Left ventricle myocardium superior (tissue), 1 donor: ENCODE results near the gene ZHX3. TPM values are rescaled to one million over a fixed set of nuclear protein-coding genes. Genes with fewer than 3 reads are reported as not detected.

Experiments
- ATAC-seq: fragments of 200-7000 bp; cut with Tn5 transposase; one replicate; pipeline ENCODE4 v1.9.1; 2020; ENCODE audit warnings: mild to moderate bottlenecking, moderate library complexity
- DNase-seq: peaks from one replicate; pipeline ENCODE4 v3.0.0-alpha.2; 2020
- intact Hi-C: fragments of 100-400 bp; cut with micrococcal nuclease; formaldehyde crosslinking; loops from one replicate; pipeline ENCODE4 v1.11.0; 2022
- total RNA-seq: library from RNA; stranded (reverse); fragmentation: NEBNext Ultra II Directional; extraction: Animal tissue kit (Norgen Biotek cat#: 25700); gene quantifications from one replicate; pipeline ENCODE4 v1.2.1, GENCODE V29; 2021
- donor health status: DM: no; HTN: yes; CAD: no; lungs with severe emphysema.

The ZHX3 gene
- total RNA-seq, 1 donor from 2014 or later, result 37.8 TPM

DNA sequence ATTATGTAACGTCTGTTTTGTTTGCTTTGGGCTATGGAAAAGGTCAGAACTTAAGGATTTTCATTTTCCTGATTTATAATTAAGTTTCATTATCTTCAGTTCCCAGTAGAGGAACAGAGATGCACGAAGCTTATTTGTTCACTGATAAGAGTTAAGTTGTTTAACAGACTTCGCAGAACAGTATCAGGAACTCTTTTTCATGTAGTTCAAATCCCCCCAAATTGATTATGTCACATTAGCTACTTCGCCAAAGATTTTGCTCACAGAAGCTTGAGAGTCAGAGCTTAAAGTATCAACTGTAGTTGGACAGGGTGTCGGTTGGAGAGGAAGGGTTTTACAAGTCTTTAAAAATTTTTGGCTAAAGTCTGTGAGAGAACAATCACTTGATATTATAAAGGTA is 43.4 kb downstream of the ZHX3 start:
- DNase-seq, result no peak
- peak; percentile 15 for ATAC-seq
- intact Hi-C loops, result no loop called here

DNA sequence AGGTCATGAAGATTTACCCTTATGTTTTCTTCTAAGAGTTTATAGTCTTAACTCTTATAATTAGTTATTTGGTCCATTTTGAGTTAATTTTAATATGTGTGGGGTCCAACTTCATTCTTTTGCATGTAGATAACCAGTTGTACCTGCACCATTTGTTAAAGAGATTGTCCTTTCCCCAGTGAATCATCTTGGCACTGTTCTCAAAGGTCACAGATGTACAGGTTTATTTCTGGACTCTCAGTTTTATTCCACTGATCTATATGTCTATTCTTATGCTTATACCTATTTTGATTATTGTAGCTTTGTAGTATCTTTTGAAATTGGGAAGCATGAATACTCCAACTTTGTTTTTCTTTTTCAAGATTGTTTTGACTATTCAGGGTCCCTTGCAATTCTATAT is 44.1 kb downstream of the ZHX3 start:
- ATAC-seq (no peak), DNase-seq (no peak)
- intact Hi-C loops, result no loop called here

DNA sequence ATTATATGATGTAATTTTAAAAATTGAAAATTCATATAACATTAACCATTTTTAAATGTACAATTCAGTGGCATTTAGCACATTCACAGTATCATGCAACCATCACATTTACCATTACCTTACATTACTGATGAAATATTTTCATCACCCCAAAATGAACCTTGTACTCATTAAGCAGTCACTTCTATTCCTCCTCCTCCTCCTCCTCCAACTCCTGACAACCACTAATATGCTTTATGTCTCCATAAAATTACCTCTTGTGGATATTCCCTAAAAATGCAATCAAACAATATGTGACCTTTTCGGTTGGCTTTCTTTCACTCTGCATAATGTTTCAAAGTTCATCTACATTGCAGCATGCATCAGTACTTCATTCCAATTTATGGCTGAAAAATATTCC is 45.2 kb downstream of the ZHX3 start:
- DNase-seq, result no peak
- intact Hi-C loops, result no loop called here

DNA sequence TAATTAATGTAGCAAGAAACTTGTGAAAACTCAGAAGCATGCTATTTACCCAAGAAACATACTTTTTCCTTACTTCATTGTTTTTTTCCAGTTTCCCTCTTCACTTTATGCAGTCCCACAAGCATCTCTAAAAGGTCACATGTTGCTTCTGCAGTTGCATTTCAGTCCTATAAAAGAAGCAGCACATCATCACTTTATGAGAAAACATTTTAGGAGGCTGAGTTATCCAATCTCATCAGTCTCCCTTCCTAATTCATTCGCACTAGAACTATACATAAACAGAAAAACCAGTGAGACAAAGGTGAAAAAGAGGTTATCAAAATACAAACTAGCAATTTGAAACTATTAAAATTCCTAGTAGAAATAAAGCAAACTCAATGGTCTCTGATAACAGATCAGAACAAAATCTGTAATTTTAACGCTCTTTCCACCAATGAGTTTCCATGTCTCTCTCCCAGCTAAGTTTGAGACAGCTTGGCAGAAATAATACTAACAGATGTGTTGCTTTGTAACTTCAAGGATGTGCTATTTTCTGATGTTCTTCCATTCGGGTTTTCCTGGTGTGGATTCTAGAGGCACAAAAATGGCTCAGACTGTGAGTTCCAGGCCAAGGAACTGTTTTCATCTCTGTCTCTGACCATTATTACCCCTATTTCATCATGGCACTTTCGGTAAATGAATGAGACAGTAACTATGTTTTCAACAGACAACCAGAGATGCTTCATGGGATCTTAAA is 48.4 kb downstream of the ZHX3 start:
- no peak for DNase-seq
- ATAC-seq, result peak; percentile 35
- intact Hi-C loops, result no loop called here

More for the DNA sequence above, 45.2 kb downstream of the ZHX3 start:
- no peak for ATAC-seq

DNA sequence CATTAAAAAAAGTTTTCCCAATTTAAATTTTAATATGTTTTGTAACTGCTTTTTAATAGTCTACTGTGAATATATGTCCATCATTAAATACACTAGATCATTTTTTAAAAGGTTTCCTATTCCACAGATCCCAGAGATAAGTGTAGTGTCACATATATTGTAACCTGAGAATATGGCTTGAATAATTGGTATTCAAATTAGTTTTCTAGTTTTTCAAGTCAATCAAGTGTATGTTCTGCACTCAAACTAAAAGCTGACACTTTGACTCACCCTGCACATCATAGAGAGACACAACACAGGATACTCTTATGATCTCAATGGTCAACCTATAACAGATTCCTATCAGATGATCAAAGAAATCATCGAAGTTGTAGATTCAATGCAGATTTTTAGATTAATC is 49.1 kb downstream of the ZHX3 start:
- no peak for DNase-seq
- no peak for ATAC-seq
- intact Hi-C loops, result no loop called here

DNA sequence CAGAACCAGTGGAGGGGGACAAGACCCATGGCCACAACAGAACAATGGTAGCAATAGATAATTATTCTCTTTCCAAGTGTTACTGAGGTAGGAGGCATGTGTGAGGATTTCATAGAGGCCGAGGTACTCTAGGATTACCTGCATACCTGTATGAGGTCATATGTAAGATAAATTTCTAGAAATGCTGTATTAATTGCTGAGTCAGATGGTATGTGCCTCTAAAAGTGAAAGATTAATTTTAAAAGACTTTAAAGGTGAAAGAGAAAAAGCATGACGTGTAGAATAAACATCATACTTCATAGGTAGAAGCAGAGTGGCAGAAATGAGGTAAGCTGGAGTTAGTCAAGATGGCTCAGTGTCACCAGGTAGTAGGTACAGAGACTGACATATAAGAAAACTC is 51.6 kb downstream of the ZHX3 start:
- ATAC-seq (no peak), DNase-seq (no peak)
- intact Hi-C loops, result no loop called here

DNA sequence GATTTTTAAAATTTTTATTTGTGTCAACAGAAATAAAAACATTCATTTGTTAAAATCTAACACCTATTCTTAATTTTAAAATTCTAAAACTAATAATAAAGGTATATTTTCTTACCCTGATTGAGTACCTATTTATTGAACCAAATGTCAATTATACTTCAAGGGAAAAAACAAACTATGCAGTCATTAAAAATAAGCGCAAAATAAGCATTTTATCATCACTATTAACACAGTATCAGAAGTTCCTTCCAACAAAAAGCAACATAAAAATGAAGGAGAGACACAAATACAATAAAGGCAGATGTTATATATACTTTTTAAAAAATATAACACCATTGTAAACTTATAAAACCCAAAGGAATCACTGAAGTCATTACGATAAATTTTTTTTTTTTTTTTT is 52.7 kb downstream of the ZHX3 start:
- ATAC-seq, result no peak
- intact Hi-C loops, result no loop called here
- DNase-seq, result no peak

DNA sequence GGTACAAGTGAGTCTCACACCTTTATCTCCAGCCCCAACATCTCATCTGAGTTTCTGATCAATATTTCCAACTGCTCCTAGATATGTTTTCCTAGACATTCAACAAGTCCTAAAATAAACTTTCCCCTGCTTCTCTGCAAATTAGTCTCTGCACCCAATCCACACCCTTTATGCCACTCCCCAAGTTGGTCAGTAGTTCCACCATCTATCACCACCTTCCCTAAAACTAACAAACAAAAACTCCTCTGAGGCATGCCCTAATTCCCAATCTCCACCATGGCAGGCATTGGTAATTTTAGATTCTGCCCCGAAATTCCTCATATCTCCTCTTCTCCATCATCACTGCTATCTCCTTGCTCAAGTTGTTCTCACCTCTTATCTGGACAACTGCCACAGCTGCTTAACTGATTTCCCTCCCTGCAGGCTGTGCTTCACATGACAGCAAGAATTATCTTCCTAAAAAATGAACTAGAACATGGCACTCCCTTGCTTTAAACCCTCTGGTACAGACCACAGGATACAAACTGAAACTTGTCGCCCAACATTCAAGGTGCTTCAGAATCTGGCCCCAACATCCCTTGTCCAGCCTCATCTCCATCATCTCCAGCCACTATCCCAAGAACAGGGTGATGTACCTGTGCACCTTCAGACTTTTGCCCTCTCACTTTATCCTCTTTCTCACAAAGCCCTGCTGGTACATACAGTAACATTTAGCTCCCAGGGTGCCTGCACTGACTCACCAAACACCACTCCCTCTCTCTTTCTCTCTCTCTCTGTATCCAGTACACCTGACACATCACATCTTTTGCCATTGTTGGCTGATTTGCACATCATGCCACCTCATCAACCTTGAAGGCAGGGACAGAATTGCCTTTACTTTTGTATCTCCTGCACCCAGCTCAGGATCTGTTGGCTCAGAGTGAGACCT is 55.5 kb downstream of the ZHX3 start:
- intact Hi-C loops, result no loop called here
- DNase-seq (no peak), ATAC-seq (no peak)

DNA sequence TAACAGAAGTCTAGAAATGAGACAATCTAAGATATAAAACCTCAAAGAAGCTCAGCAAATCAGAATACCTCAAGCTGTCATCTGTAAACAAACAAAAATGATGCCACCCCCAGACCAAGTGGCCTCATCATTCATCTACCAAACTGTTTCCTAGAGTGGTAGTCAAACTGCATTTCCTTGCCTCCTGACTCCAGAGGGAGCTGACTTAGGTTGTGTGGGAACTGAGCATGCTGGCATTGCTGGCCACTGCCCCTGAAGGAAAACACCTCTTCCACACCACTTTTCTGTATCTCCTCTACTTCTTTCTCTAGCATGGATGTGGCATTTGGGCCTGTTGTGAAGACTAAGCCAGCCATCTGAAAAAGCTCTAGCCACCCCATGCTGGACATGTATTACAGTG is 56.3 kb downstream of the ZHX3 start:
- no peak for DNase-seq
- intact Hi-C loops, result no loop called here
- ATAC-seq, result no peak

DNA sequence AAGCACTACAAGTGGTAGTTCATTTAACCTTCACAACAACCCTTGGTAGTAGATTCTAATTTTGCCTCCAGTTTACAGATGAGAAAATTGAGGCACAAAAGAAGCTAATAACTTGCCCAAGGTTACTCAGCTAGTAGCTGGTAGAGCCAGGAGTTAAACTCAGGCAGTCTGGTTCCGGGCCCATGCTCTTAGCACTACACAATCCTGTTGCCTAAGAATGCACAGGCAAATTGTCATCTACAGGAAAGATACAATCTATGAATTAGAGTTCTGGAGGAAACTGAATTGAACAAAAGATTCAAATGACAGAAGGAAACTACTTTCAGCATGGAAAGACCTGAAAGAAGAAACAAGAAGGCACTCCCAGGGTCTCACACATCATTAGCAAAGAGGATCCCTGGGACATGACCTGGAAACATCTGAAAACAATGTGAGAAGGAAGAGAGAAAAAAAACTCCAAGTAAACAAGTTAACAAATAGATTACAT is 56.8 kb downstream of the ZHX3 start:
- intact Hi-C loops, result no loop called here
- no peak for ATAC-seq
- DNase-seq, result no peak

DNA sequence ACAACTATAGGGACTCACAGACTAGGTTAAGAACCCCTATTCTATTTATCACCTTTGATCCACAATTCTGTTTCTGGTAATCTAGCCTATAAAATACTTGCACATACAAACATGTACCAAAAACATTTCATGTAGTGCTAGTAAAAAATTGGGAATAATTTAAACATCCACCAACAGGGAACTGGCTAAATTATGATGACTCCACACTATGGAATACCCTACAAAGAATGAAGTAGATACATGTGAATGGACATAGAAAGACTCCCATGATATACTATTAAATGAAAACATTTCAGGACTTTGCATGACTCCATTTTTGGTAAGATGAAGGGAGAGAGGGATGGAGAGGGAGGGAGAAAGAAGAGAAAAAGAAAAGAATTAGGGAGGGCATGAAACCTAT is 58.2 kb downstream of the ZHX3 start:
- DNase-seq (no peak), ATAC-seq (no peak)
- intact Hi-C loops, result loop anchor here (10.0 kb wide), 1 partner anchor 55 kb away; the partner anchor contains the start of gene ZHX3

DNA sequence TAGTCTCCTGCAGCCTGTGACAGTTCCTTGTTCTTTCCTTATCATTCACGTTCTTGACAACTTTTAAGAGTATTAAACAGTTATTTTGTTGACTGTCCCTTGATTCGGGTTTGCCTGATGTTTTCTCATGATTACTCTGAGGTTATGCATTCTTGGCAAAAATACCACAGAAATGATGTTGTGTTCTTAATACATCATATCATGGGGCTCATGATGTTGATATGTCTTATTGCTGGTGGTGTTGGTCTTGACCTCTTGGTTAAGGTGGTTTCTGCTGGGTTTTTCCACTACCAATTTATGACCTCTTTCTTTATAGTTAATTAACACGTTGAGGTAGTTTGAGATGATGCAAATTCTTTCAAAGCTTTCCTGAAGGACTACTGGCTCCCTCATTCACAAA is 59.1 kb downstream of the ZHX3 start:
- no peak for ATAC-seq
- intact Hi-C loops, result loop anchor here (10.0 kb wide), 1 partner anchor 56 kb away; the partner anchor contains the start of gene ZHX3
- DNase-seq, result no peak

DNA sequence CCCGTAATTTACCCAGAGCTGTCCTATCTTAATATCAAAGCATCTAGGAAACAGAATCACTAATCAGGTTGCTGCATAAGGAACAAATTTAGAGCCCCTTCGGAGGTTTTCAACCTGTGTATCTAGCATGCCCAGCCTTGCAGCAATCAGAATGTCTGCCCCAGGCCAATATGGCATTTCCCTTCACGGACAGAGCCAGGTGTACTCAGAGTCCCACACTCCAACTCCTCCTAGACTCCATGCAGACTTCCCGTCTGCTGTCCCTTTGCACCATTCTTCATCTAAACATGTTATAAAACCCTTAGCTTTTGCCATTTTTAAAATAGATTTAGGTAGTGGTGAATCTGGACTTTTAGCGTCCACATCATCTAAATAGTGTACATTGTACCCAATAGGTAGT is 61.0 kb downstream of the ZHX3 start:
- intact Hi-C loops, result loop anchor here (10.0 kb wide), 1 partner anchor 58 kb away; the partner anchor contains the start of gene ZHX3
- DNase-seq, result no peak
- ATAC-seq, result no peak

DNA sequence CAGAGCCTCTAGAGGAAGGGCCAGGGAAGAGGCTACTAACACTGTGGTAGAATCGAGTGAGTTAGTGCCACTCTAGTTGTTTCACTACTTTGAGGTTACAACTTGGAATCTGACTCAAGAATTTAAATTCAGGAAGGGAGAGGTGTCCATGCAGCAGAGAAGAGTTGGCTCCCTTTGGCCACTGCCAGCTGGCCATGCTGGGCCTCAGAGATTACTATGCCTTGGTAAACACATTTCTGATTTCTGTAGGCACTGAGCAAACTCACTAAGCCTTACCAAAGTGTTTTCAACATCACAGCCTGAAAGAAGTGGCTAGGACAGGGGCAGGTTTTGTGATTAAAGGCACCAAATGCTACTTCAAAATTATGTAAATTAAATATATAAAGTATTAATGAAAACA is 61.9 kb downstream of the ZHX3 start:
- ATAC-seq (no peak), DNase-seq (no peak)
- intact Hi-C loops, result loop anchor here (10.0 kb wide), 1 partner anchor 59 kb away; the partner anchor contains the start of gene ZHX3

DNA sequence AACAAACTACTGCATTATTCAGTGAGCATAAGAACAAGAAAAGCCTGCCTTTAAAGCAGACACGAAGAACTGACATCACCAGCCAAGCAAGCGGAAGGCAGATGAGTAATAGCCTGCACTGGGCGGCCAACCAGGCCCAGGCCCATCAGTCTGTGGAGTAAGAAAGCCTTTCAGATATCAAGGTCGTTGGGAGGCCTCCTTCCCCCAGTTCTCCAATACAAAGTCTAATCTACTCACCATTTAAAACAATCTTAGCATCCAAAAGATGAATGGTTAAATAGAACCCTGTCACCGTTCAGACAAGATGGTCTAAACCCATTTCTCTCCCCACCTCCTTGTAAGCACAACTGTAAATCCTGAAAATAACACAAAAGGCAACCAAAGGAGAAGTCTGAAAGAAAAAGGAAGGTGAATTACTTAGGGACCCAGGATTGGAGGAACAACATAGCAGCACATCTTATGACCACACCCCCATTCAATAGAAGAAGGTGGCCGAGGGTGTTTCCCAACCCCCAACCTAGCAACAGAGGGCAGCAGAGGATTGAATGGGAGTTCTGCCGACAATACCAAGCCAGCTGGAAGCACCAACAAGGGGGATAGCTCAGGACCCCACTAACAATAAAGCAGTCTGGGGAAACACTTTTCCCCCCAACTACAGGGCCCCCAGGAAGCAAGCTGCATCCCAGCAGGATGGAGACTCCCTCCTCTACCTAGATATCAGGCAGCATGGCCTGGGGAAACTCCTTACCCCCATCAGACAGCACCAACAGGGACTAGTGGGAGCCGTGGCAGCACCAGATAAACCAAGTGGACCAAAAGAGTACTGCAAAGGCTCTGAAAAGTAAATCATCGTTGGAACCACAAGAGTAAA is 67.9 kb downstream of the ZHX3 start:
- intact Hi-C loops, result loop anchor here (10.0 kb wide), 1 partner anchor 65 kb away; the partner anchor contains the start of gene ZHX3
- DNase-seq (peak; percentile 82), ATAC-seq (peak; percentile 85)

DNA sequence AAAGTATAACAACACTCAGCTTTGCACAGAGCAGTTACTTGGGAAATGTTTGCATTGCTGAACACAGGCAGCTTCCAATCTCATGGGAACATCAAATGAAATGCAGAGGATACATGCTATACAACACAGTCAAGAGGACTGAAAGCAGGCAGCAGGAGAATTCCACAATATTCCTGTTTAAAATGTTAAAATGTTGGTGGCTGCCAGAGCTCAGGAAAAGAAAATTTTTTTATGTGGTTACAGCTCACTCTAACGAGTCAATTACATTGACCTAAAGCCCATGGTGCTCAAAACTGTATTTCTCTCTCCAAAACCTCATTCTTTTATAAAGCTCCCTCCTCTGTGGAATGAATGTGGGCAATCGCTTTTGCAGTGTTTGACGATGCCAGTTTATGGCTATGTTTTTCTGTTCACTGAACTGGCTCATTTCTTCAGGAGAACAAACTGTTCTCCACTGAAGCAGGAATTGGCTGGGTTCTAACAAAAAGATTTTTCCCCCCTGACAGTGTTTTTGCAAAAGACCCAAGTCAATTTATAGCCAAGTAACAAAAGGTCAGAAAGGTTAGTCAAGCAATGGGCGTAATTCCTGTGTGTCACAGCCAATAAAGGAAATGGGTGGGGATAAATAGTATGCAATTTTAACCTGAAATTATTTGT is 69.0 kb downstream of the ZHX3 start:
- DNase-seq, result no peak
- peak; percentile 77 for ATAC-seq
- intact Hi-C loops, result no loop called here

DNA sequence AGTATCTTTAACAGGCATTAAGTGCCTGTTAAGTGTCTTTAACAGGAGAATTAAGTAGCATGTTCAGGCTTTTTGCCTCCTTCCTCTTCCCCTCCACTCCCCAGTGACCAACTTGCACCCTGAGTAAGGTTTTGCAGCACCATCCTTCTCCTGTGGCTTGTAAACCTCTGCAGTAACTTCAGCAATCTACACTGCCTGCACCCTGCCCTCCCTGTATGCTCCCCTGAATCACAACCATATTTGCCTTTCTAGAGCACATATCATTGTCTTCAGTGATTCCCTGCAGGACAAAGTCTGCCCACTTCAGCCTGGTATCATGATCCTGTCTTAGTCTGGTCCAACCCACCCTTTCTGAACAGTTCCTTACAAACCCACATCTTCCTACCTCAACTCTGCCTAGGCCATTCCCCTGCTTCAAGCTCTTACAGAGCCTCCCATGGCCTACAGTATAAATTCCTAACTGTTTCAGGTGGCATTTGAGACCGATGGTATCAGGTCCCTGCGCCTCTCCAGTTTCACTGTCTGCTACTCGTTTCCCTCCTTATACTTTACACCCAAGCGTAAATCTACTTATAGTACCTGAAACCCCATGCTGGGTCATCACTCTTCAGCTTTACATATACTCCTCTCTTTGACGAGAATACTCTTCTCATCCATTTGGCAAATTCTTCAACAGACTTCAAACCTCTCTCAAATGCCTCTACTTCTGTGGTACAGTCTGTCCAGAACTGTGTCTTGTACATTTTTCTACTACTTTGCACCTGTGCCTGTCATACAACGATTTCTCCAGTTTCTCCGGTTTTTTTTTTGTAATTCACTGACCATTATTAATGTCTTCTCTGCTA is 69.8 kb downstream of the ZHX3 start:
- no peak for DNase-seq
- intact Hi-C loops, result no loop called here
- ATAC-seq, result no peak
